NAMALWA (cell line): ENCODE results near the gene CEP126.

Experiments used
- DNase-seq: peaks from one replicate; pipeline ENCODE4 v3.0.0-alpha.2; 2015; ENCODE audit warnings: low spot score

CEP126 gene, protein sequence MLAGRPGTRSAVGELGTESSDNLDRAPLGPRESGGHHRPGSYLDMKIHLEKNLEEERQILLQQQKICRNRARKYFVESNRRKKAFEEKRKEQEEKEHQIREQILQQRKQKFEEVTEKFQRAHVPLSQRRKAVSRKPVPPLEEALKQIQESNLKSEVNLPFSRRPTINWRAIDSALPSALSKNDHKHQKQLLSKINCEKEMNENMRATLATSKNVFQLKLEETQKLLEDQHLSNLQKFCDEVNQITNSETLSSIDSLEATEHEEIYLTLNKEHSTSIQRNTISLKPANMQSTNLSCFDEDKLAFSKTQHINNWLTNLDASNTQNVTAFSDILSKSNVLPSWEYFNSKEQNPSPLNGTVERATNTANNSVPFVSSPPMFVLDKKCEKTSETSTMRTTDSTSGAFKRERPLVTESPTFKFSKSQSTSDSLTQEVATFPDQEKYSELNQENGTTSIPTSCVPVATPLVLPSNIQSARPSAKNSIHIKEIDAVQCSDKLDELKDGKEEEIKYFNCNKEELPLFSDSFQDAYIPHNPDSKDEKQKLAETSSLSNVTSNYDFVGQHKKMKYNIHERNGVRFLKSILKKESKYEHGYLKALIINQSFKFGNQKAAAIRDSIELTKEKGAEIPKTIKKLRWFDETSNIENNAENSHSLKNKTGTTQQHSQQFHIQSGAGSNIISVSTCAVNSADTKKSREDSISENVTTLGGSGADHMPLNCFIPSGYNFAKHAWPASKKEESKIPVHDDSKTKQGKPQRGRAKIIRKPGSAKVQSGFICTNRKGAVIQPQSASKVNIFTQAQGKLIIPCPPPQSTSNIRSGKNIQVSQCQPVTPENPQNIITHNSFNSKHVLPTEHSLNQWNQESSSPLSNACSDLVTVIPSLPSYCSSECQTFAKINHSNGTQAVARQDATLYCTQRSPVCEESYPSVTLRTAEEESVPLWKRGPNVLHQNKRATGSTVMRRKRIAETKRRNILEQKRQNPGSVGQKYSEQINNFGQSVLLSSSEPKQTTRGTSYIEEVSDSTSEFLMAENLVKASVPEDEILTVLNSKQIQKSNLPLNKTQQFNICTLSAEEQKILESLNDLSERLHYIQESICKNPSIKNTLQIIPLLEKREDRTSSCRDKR

GRCh38 chr11:101914738-101915426 lies at the start of gene CEP126:
TSS of gene CEP126 (plus strand) at chr11:101915010. CDS start at chr11:101915285, 275 bp downstream.
- peak; percentile 97 for DNase-seq

DNA sequence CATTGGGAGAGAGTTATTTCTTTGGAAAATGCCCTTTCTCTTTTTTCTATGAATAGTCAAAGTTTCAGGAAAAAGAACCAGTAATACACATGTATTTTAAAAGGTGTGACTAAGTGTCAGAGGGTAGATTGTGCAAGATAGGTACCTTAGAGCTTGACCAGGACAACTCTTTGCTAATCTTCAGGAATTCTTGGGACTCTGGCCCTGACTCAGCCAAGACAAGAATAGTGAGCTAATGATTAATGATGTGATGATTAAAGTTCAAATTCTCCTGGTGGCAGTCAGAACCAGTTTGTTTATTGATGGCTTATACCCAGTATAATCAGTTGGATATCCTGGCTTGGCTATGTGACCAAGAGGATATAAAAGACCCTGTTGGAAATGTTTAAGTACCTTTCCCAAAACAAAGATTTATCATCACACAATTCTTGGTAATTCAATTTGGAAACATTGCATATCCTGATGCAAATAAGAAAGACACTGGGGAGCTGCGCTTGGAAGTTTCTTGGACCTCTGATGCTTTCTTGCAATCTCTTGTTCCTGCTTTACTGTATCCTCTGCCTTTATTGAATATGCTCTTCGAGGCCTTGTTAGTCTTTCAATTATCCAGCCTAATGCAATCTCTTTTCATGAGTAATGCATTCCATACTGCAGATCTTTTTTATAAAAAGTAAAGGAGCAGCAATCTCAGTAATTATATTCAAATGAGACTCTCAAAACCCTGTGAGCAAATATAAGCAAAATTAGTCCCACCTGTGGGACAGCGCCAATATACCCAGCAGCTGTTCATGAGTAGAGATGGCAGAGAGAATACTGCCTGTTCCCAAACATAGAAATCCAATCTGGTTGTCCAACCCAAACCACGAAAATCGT lies 48.0 kb upstream of the CEP126 start:
- DNase-seq: no peak

DNA sequence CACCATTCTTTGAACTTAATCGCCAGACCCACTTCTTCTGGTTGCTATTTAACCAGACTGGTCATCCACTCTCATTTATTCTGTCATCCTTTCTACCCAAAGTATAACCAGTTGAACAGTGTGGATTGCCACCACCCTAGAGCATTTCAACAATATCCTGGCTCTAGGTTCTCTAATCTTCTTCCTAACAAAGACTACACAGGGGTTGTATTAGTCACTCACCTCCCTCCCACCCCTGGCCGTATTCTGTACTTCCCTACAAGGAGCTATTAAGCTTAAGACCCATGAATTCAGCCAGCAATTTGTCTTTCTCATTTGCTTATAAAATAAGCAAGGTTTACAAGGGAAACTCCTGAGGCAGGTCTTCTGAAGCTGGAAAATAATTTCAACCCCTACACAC lies 46.9 kb upstream of the CEP126 start:
- no peak for DNase-seq

DNA sequence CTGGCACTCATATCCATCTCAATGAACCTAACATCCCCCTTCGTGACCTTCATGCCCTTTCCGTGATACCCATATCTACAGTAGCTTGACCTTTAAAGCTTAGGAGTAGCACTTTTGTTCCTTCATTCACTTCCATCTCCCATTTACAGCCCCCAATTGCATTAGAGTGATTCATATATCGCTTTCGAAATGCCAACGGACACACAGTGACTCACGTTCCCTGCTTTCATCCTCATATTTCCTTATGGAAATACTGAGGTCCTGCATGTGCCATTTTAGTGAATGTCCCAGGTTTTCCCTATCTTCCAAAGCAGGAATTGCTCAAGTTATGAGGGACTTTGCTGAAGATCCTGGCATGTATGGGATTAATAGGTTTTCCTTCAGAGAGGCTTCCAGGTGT lies 44.3 kb upstream of the CEP126 start:
- DNase-seq: no peak

- DNase-seq: no peak
These were observed 42.5 kb upstream of the CEP126 start for GRCh38 chr11:101872171-101872882.

- peak; percentile 75 for DNase-seq
These were observed 34.6 kb upstream of the CEP126 start for GRCh38 chr11:101880222-101880621.

DNA sequence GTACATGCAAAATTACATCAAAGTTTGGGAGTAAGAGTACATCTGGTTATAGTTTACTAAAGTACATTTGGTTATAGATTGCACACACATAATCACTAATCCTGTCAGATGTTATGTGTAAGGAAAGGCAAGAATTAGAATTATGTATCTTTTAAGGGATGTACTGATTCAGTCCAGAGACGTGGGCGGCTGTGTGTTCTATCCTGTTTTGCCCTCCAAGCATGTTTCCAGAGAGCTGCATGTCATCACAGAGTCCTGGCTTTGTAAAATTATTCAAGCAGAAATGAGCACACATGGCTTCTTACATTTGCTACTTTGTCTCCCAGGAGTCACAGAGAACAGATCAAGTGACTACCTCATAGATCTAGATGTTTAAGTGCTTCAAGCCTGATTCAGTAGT lies 33.2 kb upstream of the CEP126 start:
- no peak for DNase-seq

- DNase-seq: no peak
These were observed 29.2 kb upstream of the CEP126 start for GRCh38 chr11:101885631-101886030.

GRCh38 chr11:101889767-101890166 lies 25.0 kb upstream of the CEP126 start:
- no peak for DNase-seq

DNA sequence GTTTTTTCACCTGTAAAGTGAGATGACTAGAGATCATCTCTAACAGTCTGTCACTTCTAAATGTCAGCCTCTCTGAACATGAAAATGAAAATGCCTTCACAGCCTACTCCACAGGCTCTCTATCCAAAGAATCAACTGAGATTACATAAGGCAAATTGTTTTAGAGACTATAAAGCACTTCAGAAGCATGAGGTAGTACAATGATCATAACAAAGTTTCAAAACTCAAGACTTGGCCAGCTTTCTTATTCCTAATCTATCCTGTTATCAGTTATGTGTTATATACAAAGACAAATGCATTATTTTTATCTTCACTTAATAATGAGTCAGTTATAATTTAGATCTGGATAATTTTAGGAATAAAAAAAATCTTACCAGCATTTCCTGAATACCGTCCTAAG lies 20.3 kb upstream of the CEP126 start:
- no peak for DNase-seq

DNA sequence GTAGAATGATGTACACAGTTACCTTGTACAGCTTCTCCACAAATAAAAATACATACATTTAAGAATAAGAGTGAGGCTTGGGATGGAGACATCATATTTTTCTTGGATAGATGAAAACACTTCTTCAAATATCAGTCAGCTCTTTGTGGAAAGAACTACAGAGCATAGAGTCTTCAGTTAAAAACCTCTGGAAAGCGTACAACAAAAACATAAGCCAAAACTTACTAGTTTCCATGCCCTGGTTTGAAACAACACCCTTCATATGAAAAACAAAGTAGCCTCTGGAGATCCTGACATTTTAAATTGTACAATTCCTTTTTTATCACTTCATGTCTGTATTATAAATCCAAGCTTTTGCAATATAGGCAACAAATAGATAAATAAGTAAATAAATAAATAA lies 7.0 kb upstream of the CEP126 start:
- DNase-seq: no peak

- DNase-seq: no peak
These were observed 5.7 kb upstream of the CEP126 start for GRCh38 chr11:101909087-101909486.

GRCh38 chr11:101912823-101913284 lies 2.0 kb upstream of the CEP126 start:
- no peak for DNase-seq

DNA sequence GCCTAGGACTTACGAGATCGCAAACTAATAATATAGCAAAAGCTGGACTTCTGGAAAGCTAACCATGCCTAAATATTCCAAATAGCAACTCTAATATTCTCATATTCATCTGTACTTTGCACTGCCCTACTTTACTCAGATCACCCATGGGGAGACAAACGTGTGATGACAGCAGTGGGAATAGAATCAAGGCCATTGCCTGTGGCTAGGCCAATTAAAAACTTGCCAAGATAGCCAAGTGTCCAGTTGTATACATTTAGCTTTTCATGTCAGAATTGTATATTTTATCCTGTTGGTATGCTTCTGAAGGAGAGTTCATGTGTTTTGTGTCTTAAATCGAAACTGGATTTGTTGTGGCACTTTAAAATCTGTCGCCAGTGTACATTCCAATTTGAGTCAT lies 1.2 kb upstream of the CEP126 start:
- DNase-seq: no peak

DNA sequence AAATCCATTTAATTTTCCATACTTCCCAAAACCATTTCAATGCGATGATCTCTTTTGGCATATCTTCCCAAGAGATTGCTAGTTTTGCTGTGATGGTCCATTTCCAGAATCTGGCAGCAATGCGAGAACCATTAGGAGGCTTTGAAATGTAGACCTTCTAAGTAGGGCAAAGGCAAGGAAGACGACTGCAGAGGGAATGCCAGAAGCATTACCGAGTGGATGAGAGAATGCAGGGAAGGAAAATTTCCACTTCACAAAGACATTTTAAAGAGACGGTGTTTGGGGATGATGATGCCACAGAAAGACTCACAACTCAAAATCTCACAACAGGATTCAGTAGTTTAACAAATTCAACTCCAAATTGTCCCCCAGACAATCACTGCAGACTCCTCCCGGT lies 471 bp upstream of the CEP126 start:
- DNase-seq: no peak

GRCh38 chr11:101915791-101916291 lies 1.0 kb downstream of the CEP126 start:
- DNase-seq: peak; percentile 94

GRCh38 chr11:101916422-101916821 lies 1.6 kb downstream of the CEP126 start, which contains the start of gene ANGPTL5:
TSS of gene ANGPTL5 (minus strand) at chr11:101916522. CDS start at chr11:101907909, 8,613 bp downstream.
- no peak for DNase-seq

- no peak for DNase-seq
These were observed 2.4 kb downstream of the CEP126 start for GRCh38 chr11:101917226-101917625.

GRCh38 chr11:101920992-101921391 lies 6.2 kb downstream of the CEP126 start:
- no peak for DNase-seq

GRCh38 chr11:101923554-101923953 lies 8.7 kb downstream of the CEP126 start:
- DNase-seq: no peak
